ENCODE data around the gene RPAP3.

Gene RPAP3

GRCh38 chr12:47621960-47622359 lies 83.9 kb downstream of the RPAP3 start:
- Mint-ChIP-seq H3K27me3 (ENCODE audit: low read depth) (no peaks in the 10 kb centered on the region), H3K4me3 (no peak overlapping the region), H3K9me3 (peaks cover 16% of the 10 kb centered on the region), H3K27ac (no peak overlapping the region), H3K4me1 (no peaks in the 10 kb centered on the region), H3K36me3 (ENCODE audit: low read depth) (peaks cover 38% of the 10 kb centered on the region)
- TF ChIP-seq CTCF (IDR thresholded peaks at IDR 0.05; ENCODE audit: unreplicated experiment in 3 of 3) = no peak

- H3K36me3 Mint-ChIP-seq (ENCODE audit: low read depth) = peaks cover 45% of the 10 kb centered on the region
- H3K27me3 Mint-ChIP-seq (ENCODE audit: low read depth) = no peaks in the 10 kb centered on the region
- no peak for TF ChIP-seq CTCF (IDR thresholded peaks at IDR 0.05; ENCODE audit: unreplicated experiment in 3 of 3)
- no peak overlapping the region for H3K4me3 Mint-ChIP-seq
- peaks cover 19% of the 10 kb centered on the region for H3K9me3 Mint-ChIP-seq
- H3K27ac Mint-ChIP-seq = peak overlapping the region in 1 of 3 experiments; percentile 6
- no peaks in the 10 kb centered on the region for H3K4me1 Mint-ChIP-seq
Observed at GRCh38 chr12:47617476-47617875, 88.4 kb downstream of the RPAP3 start.

GRCh38 chr12:47616440-47616839 lies 89.4 kb downstream of the RPAP3 start:
- Mint-ChIP-seq H3K9me3 (peaks cover 25% of the 10 kb centered on the region), H3K36me3 (ENCODE audit: low read depth) (peaks cover 45% of the 10 kb centered on the region), H3K27me3 (ENCODE audit: low read depth) (no peaks in the 10 kb centered on the region), H3K4me1 (no peaks in the 10 kb centered on the region), H3K27ac (no peak overlapping the region), H3K4me3 (no peak overlapping the region)
- no peak for TF ChIP-seq CTCF (IDR thresholded peaks at IDR 0.05; ENCODE audit: unreplicated experiment in 3 of 3)

GRCh38 chr12:47615711-47616110 lies 90.1 kb downstream of the RPAP3 start:
- no peaks in the 10 kb centered on the region for H3K27me3 Mint-ChIP-seq (ENCODE audit: low read depth)
- no peak overlapping the region for H3K4me3 Mint-ChIP-seq
- H3K4me1 Mint-ChIP-seq = no peaks in the 10 kb centered on the region

GRCh38 chr12:47614521-47614920 lies 91.3 kb downstream of the RPAP3 start:
- Mint-ChIP-seq H3K27me3 (ENCODE audit: low read depth) (no peaks in the 10 kb centered on the region), H3K36me3 (ENCODE audit: low read depth) (peaks cover 57% of the 10 kb centered on the region), H3K9me3 (peaks cover 30% of the 10 kb centered on the region), H3K4me3 (no peak overlapping the region), H3K27ac (no peak overlapping the region), H3K4me1 (no peaks in the 10 kb centered on the region)
- TF ChIP-seq CTCF (IDR thresholded peaks at IDR 0.05; ENCODE audit: unreplicated experiment in 3 of 3) = no peak

More at GRCh38 chr12:47615711-47616110, 90.1 kb downstream of the RPAP3 start:
- peak overlapping the region in 1 of 3 experiments; percentile 11 for H3K27ac Mint-ChIP-seq
- H3K9me3 Mint-ChIP-seq = peaks cover 25% of the 10 kb centered on the region
- no peak for TF ChIP-seq CTCF (IDR thresholded peaks at IDR 0.05; ENCODE audit: unreplicated experiment in 3 of 3)
- H3K36me3 Mint-ChIP-seq (ENCODE audit: low read depth) = peaks cover 50% of the 10 kb centered on the region

- Mint-ChIP-seq H3K27ac (no peak overlapping the region), H3K9me3 (peaks cover 39% of the 10 kb centered on the region), H3K36me3 (ENCODE audit: low read depth) (peaks cover 63% of the 10 kb centered on the region), H3K4me1 (no peaks in the 10 kb centered on the region), H3K4me3 (no peak overlapping the region), H3K27me3 (ENCODE audit: low read depth) (no peaks in the 10 kb centered on the region)
- no peak for TF ChIP-seq CTCF (IDR thresholded peaks at IDR 0.05; ENCODE audit: unreplicated experiment in 3 of 3)
Observed at GRCh38 chr12:47612953-47613352, 92.9 kb downstream of the RPAP3 start.

Data from nephron (organoid).